GOT3 (cell line): ENCODE results near the gene C9orf153.
A peak's percentile ranks its signal among the peaks of the same experiment; 100 is the strongest.
"Not testable (repeated sequence)": the region's sequence is repeated elsewhere in the genome, so short reads cannot be mapped to it uniquely, and the experiment has no call there.

ENCODE experiments used
- DNase-seq: peaks from one replicate; lab custom pipeline; 2025; ENCODE audit warnings: mixed read lengths; lab: John Stamatoyannopoulos, UW

C9orf153 gene

DNA sequence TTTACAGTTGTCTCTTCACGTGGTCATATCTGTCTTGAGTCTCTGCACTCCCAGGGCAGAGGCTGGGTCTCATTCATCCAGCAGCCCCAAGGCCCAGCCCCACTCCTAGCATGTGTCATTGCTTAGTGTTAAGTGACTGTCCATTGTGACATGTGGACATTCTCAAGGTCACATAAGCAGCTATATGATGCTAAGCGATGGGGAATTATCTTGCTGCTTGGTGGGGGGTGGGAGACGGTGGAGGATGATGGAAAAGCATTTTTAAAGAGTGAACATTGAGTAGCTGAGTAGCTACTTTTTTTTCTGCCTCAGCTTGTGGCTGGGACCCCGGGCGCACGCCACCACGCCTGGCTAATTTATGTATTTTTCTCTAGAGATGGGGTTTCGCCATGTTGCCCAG is at the start of gene C9orf153:
C9orf153 (minus strand) TSS at position 101 of the 400 bp plus-strand sequence. CDS start 30,054 bp downstream, outside the sequence.
- DNase-seq: no peak

DNA sequence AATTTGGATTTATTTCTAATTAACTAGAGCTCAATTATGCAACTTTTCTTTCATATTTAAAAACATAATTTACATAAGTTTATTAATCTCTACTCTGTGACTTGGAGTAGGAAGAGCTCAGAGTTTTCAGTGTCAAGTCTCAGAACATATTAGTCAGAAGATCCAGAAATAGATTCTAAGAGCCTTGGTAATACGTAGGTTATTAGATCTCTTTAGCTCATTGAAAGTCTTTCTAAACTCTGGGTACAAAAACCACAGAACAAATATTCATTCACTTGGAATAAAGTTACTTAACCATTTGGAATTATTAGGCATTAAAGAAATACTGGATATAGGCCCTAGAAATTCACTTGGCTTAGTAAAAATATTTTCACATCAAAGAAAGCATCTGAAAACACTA is 49.2 kb upstream of the C9orf153 start:
- DNase-seq: no peak

DNA sequence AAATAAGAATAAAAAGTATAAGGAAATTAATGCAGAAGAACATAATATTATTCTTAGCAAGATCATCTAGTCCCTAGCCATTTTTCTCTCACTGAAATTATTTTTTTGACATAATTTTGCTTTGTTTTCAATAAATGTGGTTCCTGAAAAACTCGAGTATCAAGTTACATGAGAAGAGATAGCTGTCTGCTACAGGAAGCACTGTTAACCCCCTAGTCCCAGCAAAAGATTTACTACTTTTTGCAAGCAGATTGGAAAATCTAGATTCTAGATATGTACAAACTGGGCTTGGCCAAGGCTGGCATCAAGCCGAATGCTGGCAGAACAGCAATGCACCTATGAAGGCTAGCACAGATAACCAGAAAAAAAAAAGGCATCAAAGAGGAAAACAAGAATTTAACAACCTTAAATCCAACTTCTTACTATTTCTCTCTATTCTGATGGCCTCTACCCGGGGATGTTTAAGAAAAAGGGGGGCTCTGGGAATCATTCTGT is 44.8 kb upstream of the C9orf153 start:
- no peak for DNase-seq

DNA sequence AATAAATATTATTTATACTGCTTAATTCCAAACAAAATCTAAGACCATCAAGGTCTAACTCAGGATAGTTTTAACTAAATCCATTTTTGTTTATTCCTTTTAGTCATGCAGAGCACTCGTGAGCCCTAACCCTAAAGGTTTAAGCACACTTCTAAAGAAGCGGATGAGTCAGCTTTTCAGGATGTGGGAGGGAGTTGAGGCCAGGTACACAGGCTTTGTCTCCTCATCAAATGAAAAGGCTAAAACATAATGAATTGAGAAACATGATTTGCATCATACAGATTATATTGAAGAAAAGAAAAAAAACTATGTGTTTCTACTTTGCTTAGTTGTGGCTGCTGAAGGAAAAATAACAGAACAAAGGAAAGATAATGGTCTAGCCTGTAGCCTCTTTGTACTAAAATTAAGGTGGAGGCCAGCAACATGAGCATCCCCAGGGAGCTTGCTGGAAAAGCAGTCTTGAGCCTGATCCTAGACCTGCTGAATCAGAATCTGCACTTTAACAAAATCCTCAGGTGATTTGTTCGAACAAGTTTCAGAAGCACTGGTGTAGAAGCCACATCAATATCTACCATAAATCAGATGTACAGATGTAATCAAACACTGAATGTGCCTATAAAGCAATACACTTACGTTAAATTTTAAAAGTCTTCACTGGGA is 44.0 kb upstream of the C9orf153 start:
- DNase-seq: no peak

DNA sequence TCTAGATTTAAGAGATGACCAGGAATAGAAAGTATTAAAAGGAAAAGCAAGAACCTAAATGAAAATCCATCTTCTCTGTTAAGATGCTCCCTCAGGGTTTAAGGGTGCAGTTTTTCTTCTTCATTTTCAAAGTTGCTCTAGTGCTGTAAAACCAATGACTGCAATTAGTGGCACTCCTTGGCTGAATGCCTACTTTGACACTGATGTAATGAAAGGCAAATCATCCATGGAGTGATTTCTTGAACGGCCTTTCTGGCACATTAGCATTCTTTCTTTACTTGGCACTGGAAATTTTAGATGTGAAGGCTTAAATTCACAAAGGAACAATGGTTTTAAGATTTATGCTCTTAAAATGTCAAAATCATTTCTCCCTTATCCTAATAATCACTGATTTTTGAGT is 42.2 kb upstream of the C9orf153 start:
- no peak for DNase-seq

DNA sequence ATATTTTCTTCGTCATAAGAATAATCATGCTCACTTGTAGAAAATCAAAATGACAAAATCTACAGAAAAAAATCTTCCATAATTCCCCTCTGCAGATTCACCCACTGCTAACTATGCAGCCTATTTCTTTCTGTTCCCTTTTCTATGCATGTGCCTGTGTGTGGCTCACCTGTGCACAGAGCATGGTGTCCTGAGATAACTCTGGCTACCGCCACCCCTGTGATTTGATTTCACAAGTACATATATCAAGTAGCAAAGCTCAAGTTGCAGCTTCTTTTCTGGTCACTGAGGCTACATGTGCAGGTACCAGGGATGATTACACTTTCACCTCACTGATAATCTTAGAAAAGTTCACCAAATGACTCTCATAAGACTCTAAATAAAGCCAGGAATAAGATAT is 41.2 kb upstream of the C9orf153 start:
- DNase-seq: no peak

DNA sequence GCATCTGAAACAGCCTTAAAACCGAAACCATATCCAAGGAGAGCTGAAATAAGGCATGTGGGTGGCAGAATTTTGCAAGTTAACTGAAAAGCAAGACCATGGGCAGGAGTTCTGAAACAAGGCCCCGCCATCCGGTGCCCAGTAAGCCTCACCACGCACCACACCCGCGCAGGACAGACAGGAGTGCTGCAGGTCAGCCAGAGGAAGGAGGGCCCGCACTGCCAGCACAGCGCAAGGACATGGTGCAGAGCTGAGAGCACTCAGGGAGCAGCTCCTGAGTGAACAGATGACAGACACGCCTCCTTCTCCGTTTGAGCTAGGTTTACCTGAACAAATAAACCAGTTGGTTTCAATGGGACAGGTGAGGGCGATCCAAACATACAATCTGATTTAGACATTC is 39.4 kb upstream of the C9orf153 start:
- no peak for DNase-seq

DNA sequence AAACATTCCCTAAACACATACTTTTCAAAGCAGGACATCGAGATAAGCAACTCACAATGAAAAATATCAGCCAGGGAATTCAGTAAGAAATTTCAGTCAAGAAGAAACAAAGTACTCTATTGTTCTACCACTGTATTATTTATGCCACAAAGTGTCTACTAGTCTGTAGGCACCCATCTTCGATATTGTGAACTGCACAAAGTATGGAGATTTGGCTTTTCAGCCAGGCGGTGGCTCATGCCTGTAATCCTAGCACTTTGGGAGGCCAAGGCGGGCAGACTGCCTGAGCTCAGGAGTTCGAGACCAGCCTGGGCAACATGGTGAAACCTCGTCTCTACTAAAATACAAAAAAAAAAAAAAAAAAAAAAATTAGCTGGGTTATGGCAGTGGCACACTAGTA is 30.9 kb upstream of the C9orf153 start:
- DNase-seq: not testable (repeated sequence)

DNA sequence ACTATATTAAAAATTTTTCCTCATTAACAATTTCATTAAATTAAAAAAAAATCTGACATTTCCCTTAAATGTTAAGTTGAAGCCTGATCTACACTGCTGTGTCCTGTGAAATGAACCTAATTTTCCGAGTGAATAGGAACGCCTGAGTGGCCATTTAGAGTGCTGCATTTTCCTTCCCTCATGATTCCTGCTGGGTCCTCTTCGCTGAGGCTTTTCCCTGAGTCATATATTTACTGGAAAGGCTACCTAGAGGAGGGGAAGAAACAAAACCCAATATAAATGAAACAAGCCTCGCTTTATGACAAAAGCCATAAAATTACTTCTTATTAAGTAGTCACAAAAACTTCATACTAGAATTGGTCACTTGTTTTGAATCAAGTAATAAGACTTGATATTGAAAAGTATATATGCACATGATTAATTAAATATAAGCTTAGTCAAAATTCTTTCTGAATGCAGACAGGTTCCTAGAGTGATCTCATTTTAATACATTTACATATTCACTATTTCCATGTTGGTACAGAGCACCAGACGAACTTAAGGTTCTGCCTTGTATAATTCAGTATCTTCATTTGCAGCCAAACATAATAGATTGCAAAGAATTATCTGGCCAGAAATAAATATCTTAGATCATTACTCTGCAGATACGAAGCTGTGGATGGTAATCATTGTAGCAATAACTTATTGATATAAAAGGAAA is 29.2 kb upstream of the C9orf153 start:
- no peak for DNase-seq

DNA sequence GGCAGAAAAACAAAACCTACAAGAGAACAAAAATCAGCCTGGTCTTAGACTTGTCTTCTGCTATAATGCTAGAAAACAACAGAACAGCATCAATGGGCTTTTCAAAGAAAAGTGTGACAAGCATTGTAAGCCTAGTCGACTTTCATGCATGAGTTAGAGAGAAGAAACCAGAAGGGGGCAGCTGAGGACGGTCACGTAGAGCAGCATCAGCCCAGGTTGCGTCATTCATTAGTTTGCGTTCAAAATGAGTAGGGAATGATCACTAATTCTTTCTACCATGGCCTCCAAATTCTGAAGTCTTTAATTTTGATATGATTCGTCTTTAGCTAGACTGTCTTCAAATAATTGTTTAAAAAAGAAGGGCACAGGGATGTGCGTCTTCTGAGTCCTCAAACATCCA is 27.6 kb upstream of the C9orf153 start:
- DNase-seq: no peak

DNA sequence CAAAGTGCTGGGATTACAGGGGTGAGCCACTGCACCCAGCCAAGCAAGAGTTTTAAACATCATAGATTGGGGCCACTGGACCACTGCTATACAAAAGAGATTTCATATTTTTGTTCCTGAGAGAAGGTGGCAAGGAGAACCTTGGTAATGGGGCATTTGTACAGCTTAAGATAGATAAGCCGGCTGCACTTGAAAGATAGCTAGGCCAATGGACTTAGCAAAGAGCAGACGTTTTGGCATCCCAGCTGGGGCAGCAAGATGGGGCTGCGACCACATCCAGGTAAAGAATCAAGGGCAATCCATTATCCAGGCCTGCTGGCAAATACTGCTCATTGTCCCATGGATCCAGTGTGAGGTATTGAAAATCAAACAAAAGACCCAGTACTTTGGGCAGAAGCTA is 26.8 kb upstream of the C9orf153 start:
- DNase-seq: no peak

DNA sequence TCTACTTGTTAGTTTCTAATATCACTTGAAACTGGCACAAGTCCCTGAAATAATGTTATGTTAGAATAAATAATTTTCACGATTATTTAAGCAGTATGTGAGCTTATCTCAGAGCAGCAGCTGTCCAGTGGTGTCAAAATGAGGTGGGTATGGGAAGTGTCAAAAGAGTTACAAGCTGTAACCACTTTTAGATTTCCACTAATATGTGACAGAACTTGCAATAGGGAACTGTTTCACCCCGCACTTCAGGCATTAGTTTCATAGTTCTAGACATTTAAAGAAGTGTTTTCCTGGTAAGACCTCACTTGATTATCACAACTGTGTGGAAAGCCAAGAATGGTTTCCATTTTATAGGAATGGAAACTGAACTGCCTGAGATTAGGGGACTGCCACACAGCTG is 25.8 kb upstream of the C9orf153 start:
- no peak for DNase-seq

DNA sequence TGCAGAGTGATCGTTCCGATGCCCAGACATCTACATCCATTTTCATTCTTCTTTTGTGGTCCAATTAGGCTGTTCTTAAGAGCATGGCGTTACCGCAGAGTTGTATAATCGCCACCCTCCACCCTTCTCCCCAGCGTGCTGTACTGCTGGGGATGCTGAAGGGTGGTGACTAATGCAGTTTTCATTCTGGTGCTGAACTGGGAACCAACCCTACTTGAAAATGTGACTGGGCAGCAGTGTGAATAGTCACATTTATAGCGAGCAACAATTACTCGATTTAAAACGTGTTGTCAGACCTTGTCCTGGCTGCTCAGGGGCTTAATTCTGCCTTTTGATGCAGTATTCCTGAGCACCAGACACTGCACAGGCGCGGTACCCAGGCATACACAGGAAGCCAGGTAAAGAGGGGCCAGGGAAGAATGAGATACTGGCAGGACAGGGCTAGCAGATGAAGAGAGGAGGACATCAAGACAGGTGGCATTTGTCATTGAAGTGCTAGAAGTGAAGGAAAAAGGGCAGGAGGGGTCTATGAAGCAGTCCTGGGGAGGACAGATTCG is 23.6 kb upstream of the C9orf153 start:
- no peak for DNase-seq

DNA sequence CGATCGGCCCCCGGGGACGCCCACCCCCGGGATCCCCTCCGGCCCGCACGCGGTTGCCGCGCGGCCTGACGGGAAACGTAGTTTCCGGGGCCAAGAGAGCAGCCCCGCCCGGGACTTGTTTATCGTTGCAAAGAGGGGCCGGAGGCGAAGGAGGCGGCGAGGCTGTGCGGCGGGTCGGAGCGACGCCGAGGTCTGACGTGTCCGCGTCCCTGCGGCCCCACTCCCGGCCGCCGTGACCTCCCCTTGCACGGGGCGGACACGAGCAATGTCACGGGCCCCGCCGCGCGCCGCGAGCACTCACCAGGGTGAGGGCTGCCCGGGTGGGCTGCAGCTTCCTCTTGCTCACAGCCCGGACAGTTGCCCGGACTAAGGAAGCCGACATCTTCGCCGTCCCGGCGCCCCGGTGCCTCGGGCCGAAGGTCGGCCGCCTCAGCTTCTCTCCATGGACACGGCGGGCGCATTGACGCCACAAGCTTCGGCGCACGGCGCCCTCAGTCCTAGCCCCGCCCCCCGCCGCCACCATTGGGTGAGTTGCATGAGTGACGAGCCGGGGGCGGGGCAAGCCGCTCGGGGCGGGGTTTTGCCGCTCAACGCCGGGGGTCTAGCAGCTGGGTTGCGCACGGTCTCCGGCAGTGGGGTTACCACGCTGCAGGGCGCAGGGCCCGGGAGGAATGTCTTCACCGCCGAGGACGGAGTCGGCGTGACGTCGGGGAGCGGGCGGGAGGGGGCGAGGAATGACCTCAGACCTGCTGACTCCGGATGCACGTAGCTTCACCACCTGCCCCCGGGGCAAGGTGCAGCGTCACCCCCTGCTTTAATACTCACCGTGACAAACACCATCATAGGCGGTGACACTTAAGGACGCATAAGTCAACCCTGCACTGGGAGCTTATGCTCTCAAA is 22.9 kb upstream of the C9orf153 start, which contains the start of gene ISCA1:
ISCA1 (minus strand) TSS at position 462 of the 902 bp plus-strand sequence; CDS start at position 382, 80 bp downstream.
- peak; percentile 60 for DNase-seq

DNA sequence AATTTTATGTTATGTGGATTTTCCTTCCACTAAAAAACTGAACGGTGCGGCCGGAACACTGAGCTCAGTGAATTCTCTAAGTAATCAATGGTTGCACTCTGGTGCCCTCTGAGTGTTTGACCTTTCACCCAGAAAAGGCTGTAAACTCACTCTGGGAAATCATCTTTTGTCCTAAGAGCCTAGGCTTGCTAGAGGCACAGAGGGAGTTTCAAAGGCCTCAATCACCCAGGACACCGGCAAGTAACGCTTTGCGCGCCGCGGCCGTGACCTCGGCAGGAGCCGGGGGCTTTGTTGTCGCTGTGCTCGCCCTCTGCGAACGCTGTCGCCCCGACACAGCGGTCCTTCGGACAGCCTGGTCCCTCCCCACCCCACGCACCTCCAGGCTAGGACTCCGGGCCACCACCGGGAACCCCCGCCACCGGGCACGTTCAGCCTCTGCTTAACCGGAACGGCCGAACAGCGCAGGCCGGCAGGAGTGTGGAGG is 22.2 kb upstream of the C9orf153 start:
- DNase-seq: no peak

DNA sequence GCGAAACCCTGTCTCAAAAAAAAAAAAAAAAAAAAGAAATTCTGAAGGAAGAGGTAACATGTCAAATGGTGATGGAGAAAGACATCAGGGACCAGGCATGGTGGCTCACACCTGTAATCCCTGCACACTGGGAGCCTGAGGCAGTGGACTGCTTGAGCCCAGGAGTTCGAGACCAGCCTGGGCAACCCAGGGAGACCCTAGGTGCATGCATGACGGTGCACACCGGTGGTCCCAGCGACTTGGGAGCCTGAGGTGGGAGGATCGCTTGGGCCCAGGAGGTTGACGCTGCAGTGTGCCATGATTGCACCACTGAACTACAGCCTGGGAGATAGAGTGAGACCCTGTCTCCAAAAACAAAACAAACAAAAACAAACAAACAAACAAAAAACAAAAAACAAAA is 21.1 kb upstream of the C9orf153 start:
- no peak for DNase-seq

DNA sequence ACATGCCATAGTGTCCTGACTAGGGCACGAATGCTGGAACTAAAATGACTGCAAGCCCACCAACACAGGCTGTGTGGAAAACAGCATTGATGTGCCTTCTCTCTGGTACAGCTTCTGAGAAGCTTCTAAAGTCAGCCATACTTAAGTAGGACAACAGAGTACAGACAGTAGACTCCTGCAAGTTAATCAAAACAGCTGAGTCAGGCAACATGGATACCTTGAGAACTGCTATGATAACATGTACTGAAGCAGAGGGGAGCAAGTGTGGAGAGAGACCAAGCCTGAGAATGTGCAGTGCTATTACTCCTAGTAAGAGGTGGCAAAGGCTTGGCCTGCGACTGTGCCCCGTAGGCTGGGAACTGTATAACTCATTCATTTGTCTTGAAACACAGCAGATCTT is 20.4 kb upstream of the C9orf153 start:
- DNase-seq: no peak

DNA sequence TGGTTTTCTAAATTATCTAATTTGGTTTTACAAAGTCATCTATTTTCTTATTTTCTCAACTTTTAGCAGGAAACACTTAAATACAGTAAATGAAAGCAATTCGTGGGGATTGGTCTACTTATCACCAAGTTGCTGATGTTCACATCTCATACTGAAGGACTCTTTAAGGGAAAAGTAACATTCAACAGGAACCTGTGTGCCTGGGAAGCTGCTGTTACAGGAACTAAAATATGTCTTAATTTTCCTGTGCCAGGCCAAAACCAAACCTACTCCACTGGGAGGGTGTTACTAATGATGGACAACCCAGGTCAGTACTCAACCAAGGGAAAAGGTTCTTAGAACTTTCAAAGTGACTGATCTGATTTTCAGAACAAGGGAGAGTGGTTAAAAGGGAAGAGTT is 17.6 kb upstream of the C9orf153 start:
- no peak for DNase-seq

DNA sequence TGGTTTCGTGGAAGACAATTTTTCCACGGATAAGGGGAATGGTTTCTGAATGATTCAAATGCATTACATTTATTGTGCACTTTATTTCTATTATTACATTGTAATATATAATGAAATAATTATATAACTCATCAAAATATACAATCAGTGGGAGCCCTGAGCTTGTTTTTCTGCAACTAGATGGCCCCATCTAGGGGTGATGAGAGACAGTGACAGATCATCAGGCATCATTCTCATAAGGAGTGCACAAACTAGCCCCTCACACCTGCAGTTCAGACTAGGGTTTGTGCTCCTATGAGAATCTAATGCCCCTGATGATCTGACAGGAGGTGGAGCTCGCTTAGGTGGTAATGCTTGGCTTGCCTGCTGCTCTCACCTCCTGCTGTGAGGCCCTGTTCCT is 16.5 kb upstream of the C9orf153 start:
- no peak for DNase-seq

DNA sequence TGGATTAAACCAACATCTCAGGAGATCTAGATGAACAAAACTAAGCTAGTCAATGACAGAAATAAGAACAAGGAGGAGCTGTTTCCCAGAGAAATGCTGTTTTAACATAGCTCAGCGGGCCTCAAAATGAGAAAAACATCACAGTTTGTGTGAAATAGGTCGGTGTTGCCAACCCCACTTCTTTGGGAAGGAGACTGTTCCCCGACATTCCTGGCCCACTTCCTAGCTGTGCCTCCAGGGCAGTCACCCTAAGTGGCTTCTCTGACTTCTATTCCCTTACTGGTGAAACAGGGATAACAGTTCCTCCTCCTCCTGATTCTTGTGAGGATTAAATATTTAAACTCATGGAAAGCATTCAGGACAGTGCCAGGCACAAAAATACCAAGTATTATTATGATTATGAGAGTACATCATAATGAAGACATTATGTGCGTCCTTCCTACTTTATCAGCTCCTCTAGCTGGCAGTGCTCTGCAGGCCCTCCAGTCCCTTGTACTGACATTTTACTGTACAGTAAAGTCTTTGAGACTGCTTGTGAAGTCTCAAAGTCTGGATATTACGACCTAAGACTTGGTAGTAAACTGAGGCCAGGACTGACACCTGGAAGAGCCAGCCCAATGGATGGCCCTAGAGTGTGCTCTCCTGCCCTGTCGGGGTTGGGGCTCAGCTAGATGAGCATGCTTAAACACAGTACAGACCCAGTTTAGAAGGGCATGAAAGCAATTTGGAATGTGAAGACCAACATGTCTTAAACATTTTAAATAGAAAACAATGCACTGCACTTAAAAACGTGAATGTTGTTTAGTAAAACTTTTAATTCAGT is 15.6 kb upstream of the C9orf153 start:
- DNase-seq: no peak

DNA sequence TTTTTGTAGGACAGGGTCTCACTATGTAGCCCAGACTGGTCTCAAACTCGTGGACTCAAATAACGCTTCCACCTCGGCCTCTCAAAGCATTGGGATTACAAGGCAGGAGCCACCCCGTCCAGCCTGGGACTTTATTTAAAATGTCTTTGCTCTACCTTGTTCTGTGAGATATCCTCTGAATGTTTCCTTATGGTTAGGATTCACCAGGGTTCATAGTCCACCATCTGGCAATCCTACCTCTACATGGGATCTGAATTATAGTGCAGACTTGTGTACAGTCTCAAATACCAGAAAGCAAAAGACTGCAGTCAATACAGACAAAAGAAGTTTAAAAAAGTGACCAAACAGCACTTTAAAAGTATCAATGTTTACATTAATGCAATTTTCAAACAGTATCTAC is 12.8 kb upstream of the C9orf153 start:
- no peak for DNase-seq
